GM12875 (cell line): ENCODE data around the gene ATP1B3.

Experiments used
- H3K4me3 ChIP-seq: one replicate; pipeline ENCODE4 v1.5.1; 2011; ENCODE audit warnings: low read depth, low read length, control low read depth
- TF ChIP-seq, protein P1 (sequence below): IDR thresholded peaks from 2 replicates; pipeline ENCODE4 v1.5.1; 2011; ENCODE audit warnings: low read depth, mild to moderate bottlenecking, control low read depth, inconsistent platforms, low read length, moderate library complexity, borderline replicate concordance; ENCODE audit not compliant: insufficient read depth

ATP1B3 gene

DNA sequence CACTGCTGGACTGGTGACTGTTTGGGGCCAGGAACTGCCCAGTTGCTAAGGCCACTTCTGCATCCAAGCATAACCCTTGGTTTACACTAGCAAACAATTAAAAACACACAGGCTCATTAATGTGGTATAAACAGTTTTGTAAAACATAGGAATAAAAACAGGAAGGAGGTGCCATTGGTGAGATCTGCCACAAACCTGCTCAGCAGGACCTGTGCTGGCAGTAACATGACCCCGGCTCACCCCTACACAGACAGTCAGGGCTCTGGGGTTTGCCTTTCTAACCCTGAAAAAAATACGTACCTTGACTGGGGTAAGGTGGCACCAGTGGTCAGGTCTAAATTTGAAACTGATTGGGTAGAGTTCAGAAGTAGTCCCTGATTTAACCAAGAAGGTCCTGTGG is 76.2 kb downstream of the ATP1B3 start:
- no peak overlapping the region for H3K4me3 ChIP-seq
- TF ChIP-seq, protein P1, sequence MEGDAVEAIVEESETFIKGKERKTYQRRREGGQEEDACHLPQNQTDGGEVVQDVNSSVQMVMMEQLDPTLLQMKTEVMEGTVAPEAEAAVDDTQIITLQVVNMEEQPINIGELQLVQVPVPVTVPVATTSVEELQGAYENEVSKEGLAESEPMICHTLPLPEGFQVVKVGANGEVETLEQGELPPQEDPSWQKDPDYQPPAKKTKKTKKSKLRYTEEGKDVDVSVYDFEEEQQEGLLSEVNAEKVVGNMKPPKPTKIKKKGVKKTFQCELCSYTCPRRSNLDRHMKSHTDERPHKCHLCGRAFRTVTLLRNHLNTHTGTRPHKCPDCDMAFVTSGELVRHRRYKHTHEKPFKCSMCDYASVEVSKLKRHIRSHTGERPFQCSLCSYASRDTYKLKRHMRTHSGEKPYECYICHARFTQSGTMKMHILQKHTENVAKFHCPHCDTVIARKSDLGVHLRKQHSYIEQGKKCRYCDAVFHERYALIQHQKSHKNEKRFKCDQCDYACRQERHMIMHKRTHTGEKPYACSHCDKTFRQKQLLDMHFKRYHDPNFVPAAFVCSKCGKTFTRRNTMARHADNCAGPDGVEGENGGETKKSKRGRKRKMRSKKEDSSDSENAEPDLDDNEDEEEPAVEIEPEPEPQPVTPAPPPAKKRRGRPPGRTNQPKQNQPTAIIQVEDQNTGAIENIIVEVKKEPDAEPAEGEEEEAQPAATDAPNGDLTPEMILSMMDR, result no peak

DNA sequence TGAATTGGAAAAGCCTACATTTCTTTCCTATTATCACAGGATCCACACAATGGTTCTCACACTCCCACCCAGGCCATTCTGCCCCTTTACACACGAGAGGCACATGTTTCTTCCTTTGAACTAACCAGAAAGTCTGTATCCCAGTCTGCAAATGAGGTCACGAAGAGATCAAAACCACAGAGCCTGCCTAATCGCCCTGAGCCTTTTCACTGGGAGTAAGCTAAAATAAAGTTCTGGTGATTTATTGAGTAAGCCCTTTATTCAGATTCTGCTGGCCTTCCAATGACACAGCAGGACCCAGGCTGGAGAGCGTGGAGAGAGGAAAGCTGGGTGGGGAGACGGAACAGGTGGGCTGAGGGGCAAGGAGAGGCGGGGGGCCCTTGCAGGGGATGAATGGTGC is 78.7 kb downstream of the ATP1B3 start:
- no peak overlapping the region for H3K4me3 ChIP-seq
- TF ChIP-seq, protein P1, result no peak

DNA sequence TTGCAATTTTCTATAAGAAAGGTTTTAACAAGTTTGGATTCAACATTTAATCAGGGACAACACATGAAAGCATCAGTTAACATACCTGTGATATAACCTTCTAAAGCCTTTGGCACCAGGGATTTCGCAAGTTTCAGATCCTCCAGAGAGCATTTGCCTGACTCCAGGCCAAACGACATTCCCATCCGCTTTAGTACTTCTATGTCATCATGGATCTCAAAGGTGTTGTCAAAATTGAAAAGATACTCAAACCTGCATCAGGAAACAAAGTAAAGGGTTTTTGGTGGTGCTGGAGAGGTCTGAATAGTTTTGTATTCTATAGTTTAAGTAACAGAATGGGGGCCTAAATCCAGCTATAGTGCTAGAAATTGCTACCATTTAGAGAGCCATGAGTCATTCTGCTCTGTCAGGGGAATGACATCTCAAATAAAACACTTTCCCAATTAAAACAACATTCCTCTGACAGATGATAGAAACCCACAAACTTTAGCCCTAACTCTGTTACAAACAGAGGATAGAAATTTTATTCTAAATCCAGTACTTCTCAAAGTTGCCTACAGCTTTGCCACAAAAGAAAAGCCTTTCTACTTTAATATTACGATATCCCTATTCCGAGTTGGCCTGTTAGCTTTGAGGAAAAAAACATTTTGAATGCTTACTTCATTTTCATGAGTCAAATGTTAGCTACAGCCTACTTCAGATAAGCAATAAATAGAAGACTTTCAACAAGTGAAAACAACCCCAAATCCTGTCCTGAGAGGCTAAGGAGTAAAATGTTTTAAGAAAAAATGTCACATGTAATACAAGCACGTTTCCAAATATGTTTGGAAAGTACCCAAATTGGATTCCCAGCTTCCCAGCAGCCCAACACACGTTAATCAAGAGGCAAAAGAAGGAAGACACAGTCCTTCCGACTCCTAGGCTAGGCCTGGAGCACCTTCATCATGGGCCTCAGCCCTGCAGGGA is 83.4 kb downstream of the ATP1B3 start:
- TF ChIP-seq, protein P1, result no peak
- H3K4me3 ChIP-seq, result no peak overlapping the region

DNA sequence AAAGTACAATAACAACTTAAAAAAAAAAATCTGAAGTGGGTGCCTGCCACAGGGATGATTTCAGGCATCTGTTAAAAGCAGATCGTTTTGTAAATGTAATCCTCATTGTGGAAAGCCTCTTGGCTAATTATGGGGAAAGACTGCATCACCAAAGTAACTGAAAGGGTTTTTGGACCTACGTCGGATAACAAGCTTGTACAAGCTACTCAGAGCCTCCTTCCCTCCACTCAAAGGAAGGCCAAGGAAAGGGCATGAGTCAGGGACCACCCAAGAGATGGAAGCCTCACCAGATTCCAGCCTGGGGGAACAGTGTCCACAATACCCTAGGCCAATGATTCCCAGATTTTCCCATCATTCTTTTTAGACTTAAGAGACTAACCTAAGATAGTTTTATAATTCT is 84.3 kb downstream of the ATP1B3 start:
- H3K4me3 ChIP-seq, result no peak overlapping the region
- TF ChIP-seq, protein P1, result no peak

DNA sequence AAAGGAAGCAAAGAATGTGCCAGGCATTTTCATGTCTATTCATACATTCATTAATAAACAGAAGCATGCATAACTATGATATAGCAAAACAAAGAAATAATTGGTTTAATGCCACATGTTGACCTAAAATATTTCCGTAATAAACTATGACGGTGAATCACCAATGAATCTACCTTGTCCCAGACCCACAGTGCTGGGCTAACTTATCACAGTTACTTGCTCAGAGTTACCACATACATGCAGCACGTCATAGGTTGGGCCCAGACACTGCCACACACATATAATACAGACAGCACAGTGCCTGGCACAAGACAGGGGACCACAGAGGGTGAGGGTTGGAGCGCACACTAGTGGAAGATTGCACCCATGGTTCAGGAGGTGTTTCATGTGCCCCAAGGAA is 86.9 kb downstream of the ATP1B3 start:
- H3K4me3 ChIP-seq, result no peak overlapping the region
- TF ChIP-seq, protein P1, result no peak

DNA sequence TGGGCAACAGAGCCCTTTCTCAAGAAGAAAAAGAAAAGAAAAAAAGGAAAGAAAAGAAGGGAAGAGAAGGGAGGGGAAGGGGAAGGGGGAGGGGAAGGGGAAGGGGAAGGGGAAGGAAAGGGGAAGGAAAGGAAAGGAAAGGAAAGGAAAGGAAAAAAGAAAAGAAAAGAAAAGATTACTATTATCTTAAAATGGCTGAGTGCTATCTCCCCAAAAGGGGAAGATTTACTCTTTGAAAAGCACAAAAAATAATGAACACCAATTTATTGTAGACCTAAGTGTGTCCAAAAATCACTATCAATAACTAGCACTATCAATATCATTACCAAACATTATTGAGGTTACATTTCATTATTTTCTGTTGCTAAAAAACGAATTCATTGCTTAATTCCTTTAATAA is 89.0 kb downstream of the ATP1B3 start:
- TF ChIP-seq, protein P1, result no peak

DNA sequence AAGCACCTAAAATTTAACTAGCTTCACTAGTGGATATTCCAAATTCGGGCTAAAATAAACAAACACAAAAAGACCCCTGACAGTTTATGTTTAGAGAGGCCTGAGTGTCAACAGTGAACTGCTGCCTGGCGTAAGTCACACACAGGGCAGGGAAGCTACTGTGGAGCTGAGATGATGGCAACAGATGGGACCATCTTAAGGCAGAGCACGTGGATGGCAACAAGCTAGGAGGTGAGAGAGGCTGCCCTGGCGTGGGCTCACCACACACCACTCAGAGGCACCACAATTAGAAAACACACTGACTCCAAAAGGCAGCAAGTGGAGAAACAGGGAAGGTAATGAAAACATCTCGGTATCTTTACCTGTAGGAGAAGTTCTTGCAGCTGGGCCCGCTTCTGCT is 93.3 kb downstream of the ATP1B3 start:
- no peak overlapping the region for H3K4me3 ChIP-seq
- TF ChIP-seq, protein P1, result no peak

More for the DNA sequence above, 89.0 kb downstream of the ATP1B3 start:
- H3K4me3 ChIP-seq, result no peak overlapping the region
